Measurements from ENCODE around the gene ZC3H7A.
"Not testable (repeated sequence)": the region's sequence is repeated elsewhere in the genome, so short reads cannot be mapped to it uniquely, and the experiment has no call there.

The ZC3H7A gene

DNA sequence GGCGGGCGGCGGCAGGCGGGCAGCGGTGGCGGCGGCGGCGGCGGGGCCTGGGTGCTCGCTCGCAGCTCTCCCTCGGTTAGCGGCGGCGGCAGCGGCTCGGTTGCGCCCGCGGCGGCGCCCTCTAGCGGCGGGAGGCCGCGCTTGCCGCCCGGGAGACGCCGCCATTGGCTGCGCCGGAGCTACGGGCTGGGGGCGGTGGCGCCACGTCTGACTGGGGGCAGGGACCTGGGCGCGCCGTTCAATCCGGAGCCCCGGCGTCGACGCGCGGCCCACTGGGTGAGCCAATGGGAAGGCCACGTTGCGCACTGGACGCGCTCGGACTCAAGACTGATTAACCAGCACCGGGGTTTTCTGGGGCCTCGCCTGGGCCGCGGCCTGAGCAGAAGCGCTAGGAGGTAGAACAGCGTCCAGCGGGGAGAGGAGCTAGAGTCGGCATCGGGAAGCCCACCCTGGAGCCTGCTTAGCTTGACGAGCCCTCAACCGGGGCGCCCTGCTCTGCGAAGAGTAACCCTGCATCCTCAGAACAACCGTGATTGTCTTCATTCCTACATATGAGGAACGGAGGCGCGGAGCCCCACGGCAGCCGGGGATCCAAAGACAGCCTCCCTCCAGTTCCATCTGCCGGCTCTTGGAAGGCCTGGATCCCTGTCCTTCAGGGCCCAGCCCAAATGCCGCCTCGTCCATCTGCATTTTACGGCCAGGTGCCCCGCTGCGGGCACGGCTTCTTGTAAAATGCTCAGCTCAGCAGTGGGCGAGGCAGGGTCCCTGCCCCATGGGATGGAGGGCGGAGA, at the start of gene ZC3H7A:
TSS of gene ZC3H7A (minus strand) at position 93 of the 791 bp plus-strand sequence. CDS start 14,904 bp downstream, outside the sequence.
- DNase-seq (ENCODE audit: low read depth), result peak; percentile 79

DNA sequence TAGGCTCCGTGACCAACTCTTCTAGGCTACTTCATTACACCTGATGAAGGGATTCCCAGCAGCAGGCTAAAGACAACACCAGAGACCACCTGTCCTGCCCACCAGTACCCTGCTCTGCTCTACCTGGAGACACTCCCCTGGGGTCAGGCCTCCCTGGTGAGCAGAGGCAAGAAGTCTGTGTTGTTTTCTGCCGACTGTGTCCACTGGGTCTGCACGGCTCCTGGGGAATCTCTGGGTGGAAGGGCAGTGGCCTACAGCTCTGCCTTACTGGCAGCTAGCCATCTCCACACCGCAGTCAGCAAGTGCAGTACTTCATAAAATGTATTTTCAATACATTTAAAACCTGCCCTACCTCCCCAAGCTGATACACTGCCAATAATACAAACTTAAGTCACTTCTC, 47.4 kb upstream of the ZC3H7A start:
- no peak for DNase-seq (ENCODE audit: low read depth)

GRCh38 chr16:11843861-11844260, 46.8 kb upstream of the ZC3H7A start:
- DNase-seq (ENCODE audit: low read depth), result no peak

DNA sequence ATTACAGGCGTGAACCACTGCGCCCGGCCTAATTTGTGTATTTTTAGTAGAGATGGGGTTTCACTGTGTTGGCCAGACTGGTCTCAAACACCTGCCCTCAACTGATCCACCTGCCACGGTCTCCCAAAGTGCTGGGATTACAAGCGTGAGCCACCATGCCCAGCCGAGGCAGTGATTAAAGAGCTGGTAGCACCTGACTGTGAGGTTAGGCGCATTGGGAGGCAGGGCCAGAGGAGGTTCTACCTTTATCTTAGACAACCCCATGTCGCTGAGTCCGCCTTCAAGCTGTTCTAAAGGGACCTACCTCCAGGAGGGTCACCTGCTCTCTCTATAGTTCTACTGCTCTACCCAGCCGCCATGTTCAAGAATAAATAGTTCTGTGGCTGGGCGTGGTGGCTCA, 46.1 kb upstream of the ZC3H7A start:
- DNase-seq (ENCODE audit: low read depth), result no peak

GRCh38 chr16:11841026-11841425, 44.0 kb upstream of the ZC3H7A start:
- no peak for DNase-seq (ENCODE audit: low read depth)

DNA sequence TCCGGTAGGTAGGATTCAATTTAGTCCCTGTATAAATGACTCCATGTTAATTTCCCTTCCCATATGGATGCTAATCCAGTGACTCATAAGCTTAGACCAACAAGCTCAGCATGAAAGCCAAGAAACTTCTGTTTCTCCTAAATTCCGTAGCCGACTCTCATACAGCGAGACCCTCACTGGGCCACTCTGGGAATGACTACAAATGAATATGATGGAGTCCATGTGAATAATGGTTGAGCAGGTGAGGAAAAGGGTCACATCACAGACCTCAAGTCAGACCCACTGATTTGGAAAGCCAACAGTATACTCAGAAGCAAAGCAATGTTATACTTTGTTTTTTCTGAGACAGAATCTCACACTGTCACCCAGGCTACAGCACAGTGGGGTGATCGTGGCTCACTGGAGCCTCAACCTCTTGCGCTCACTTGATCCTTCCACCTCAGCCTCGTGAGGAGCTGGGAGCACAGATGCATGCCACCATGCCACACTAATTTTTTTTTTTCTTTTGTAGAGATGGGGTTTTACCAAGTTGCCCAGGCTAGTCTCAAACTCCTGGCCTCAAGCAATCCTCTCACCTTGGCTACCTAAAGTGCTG, 39.7 kb upstream of the ZC3H7A start:
- DNase-seq (ENCODE audit: low read depth), result no peak

- no peak for DNase-seq (ENCODE audit: low read depth)
These were observed 39.0 kb upstream of the ZC3H7A start for GRCh38 chr16:11835891-11836649.

DNA sequence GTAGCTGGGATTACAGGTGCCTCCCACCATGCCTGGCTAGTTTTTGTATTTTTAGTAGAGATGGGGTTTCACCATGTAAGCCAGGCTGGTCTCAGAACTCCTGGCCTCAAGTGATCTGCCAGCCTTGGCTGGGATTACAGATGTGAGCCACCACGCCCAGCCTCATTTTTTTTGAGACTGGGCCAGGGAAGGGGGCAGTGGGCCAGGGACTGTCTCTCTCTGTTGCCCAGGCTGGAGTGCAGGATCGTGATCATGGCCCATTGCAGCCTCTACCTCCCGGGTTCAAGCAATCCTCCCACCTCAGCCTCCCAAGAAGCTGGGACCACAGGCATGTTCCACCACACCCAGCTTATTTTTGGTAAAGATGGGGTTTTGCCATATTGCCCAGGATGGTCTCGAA, 38.3 kb upstream of the ZC3H7A start:
- no peak for DNase-seq (ENCODE audit: low read depth)

- no peak for DNase-seq (ENCODE audit: low read depth)
These were observed 37.1 kb upstream of the ZC3H7A start for GRCh38 chr16:11833951-11834695.

DNA sequence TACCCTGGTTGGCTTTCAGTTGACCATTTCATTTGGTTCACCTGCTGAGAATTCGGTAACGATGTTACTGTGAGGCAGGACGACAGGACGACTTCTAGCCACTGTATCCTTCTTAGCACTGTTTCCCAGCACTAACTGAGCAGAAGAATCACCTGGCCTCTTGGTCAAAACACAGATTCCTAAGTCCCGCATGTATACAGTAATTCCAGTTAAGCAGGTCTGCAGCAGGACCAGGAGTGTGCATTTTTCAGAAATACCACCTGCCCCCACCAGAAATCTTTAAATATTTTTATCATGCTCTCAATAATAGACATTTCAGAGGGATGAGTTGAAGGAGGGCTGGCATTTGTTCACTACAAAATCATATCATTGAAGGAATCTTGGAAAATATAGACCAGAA, 31.6 kb upstream of the ZC3H7A start:
- DNase-seq (ENCODE audit: low read depth), result no peak

- not testable (repeated sequence) for DNase-seq (ENCODE audit: low read depth)
These were observed 28.6 kb upstream of the ZC3H7A start for GRCh38 chr16:11825520-11826165.

- DNase-seq (ENCODE audit: low read depth), result no peak
These were observed 27.3 kb upstream of the ZC3H7A start for GRCh38 chr16:11824362-11824761.

DNA sequence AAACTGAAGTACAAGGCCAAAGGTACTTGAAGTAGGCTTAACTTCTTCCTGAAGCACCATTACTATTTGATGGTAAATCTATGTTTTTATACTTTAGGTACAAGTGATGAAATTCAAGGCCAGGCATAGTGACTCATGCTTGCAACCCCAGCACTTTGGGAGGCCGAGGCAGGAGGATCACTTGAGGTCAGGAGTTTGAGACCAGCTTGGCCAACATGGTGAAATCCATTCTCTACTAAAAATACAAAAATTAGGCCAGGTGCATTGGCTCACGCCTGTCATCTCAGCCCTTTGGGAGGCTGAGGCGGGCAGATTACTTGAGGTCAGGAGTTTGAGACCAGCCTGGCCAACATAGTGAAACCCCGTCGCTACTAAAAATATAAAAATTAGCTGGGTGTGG, 26.6 kb upstream of the ZC3H7A start:
- not testable (repeated sequence) for DNase-seq (ENCODE audit: low read depth)

DNA sequence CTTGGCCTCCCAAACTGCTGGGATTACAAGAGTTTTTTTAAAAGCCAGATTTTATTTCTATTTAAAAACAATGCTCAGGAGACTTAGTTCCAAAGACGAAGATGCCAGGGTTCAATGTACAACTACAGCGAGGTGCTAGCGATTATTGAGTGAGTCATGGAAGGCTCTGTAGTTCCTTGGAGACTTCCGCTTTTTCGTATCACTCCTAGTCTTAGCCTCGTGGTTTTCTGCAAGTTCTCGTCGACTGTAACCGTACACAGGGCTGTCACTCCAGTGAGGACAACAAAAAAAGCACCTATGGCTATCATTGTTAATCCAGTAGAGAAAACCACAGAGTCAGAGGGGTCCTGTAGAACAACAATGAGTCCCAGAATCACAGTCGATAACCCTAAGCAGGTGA, 22.7 kb upstream of the ZC3H7A start:
- DNase-seq (ENCODE audit: low read depth), result no peak

DNA sequence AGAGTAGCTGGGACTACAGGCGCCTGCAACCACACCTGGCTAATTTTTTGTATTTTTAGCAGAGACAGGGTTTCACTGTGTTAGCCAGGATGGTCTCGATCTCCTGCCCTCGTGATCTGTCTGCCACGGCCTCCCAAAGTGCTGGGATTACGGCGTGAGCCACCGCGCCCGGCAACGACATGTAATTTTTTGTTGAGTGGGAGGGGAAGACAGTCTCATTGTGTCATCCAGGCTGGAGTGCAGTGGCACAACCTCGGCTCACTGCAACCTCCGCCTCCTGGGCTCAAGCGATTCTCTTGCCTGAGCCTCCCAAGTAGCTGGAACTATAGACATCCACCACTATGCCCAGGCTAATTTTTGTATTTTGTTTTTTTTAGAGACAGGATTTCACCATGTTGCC, 21.9 kb upstream of the ZC3H7A start:
- DNase-seq (ENCODE audit: low read depth), result not testable (repeated sequence)

DNA sequence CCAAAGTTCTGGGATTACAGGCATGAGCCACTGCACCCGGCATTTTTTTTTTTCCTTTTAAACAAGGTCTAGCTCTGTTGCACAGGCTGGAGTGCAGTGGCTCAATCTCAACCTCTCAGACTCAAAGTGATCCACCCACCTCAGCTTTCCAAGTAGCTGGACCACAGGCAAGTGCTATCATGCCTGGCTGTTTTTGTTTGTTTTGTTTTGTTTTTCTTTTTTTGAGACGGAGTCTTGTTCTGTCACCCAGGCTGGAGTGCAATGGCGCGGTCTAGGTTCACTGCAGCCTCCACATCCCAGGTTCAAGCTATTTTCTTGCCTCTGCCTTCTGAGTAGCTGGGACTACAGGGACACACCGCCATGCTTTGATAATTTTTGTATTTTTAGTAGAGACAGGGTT, 19.1 kb upstream of the ZC3H7A start:
- DNase-seq (ENCODE audit: low read depth), result no peak

DNA sequence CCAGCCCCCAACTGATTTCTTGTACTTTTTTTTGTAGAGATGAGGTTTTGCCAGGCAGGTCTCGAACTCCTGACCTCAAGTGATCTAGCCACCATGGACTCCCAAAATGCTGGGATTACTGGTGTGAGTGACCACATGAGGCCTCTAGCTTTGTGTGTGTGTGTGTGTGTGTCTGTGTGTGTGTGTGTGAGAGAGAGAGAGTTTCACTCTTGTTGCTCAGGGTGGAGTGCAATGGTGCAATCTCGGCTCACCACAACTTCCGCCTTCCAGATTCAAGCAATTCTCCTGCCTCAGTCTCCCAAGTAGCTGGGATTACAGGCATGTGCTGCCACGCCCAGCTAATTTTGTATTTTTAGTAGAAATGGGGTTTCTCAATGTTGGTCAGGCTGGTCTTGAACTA, 17.7 kb upstream of the ZC3H7A start:
- DNase-seq (ENCODE audit: low read depth), result not testable (repeated sequence)

- DNase-seq (ENCODE audit: low read depth), result no peak
These were observed 9.7 kb upstream of the ZC3H7A start for GRCh38 chr16:11806721-11807120.

DNA sequence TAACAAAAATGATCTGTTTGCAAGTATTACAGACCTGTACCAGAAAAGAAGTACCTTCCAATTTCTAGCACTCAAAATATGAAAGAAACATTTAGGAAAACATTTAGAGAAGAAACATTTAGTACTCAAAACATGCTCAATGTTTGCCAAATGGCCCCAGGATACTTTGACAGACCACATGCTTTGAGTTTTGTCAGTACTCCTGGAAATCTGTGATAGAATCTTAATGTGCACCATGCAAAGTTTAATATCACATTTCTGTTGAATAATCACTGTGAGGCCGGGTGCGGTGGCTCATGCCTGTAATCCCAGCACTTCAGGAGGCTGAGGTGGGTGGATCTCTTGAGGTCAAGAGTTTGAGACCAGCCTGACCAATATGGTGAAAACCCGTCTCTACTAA, 8.5 kb upstream of the ZC3H7A start:
- DNase-seq (ENCODE audit: low read depth), result no peak

GRCh38 chr16:11801481-11802021, 4.5 kb upstream of the ZC3H7A start:
- DNase-seq (ENCODE audit: low read depth), result no peak

DNA sequence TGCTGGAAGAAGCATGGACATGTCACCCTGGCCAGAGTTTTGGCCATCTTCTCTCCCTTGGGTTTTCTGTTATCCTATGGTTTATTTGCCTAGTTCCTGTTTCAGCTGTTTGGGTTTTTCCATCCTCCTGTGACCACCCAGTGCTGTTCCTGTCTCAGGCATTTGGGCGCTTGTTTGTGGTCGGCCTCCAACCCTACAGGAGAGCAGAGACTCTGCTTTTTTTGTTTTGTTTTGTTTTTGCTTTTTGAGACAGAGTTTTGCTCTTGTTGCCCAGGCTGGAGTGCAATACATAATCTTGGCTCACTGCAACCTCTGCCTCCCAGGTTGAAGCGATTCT, 3.3 kb upstream of the ZC3H7A start:
- DNase-seq (ENCODE audit: low read depth), result no peak

Data from stimulated activated CD8-positive, alpha-beta memory T cell treated with anti-CD3 and anti-CD28 coated beads, Interleukin-15, amount 100 ng/mL, for 1 hour (primary cell).